GM10266 (cell line): ENCODE data around the gene EDARADD.

Source experiments
- DNase-seq: peaks from one replicate; pipeline ENCODE4 v3.0.0; 2012; ENCODE audit errors: extremely low spot score
- TF ChIP-seq, protein P1 (sequence below): IDR thresholded peaks from 2 replicates; pipeline ENCODE4 v1.5.1; 2012; ENCODE audit warnings: mild to moderate bottlenecking, low read depth; ENCODE audit not compliant: control insufficient read depth, insufficient read depth; ENCODE audit errors: missing control alignments

Gene EDARADD

DNA sequence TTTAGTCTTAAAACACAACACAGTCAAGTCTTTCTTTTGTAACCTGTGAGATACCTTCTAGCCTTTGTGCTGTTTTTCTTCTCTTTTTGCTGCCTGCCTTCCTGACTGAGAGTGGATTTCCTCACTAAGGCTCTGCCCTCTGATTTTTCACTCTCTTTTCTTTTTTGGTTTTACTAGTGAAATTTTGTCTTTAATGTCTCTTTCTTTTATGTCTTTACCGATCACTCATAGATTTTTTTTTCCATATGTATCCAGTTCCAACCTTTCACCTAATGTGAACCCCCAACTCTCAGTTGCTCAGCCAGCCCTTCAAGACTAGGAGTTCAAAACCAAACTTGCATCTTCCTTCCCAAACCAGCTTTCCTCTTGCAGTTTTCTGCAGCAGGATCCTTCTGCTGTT lies 136.2 kb downstream of the EDARADD start:
- no peak for DNase-seq
- TF ChIP-seq, protein P1, sequence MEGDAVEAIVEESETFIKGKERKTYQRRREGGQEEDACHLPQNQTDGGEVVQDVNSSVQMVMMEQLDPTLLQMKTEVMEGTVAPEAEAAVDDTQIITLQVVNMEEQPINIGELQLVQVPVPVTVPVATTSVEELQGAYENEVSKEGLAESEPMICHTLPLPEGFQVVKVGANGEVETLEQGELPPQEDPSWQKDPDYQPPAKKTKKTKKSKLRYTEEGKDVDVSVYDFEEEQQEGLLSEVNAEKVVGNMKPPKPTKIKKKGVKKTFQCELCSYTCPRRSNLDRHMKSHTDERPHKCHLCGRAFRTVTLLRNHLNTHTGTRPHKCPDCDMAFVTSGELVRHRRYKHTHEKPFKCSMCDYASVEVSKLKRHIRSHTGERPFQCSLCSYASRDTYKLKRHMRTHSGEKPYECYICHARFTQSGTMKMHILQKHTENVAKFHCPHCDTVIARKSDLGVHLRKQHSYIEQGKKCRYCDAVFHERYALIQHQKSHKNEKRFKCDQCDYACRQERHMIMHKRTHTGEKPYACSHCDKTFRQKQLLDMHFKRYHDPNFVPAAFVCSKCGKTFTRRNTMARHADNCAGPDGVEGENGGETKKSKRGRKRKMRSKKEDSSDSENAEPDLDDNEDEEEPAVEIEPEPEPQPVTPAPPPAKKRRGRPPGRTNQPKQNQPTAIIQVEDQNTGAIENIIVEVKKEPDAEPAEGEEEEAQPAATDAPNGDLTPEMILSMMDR, result no peak

DNA sequence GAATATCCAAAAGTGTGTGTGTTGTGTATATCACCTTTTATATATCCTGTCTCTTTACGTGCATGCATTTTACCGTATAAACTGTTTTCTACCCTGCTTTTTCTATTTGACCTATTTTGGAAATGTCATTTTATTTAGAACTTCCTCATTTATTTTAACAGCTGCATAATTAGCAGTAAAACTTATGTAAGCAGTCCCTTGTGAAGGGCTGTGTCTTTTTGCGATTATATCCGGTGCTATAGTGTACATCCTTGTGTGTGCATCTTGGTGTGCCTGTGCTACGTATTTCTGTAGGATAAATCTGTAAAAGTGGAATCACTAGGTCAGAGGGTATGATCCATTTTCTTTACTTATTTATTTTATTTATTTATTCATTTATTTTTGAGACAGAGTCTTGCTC lies 136.9 kb downstream of the EDARADD start:
- DNase-seq, result no peak
- TF ChIP-seq, protein P1, result no peak

DNA sequence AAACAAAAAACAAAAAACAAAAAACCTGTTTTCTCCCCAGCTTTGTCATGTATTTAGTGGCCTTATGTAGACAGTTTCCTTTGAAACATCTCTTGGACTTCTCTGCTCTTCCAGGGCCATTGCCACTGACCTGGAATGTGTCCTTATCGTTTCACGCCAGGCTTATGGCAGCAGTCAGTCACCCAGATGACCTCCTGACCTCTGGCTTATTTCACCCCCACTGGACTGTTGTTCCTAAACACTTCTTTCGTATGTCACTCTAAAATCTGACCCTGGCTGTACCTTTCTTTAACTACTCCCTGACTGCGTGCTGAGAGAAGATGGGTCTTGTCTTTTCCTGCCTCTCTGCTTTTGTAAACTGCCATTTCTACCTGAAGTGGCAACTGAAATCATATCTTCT lies 138.8 kb downstream of the EDARADD start:
- TF ChIP-seq, protein P1, result no peak

DNA sequence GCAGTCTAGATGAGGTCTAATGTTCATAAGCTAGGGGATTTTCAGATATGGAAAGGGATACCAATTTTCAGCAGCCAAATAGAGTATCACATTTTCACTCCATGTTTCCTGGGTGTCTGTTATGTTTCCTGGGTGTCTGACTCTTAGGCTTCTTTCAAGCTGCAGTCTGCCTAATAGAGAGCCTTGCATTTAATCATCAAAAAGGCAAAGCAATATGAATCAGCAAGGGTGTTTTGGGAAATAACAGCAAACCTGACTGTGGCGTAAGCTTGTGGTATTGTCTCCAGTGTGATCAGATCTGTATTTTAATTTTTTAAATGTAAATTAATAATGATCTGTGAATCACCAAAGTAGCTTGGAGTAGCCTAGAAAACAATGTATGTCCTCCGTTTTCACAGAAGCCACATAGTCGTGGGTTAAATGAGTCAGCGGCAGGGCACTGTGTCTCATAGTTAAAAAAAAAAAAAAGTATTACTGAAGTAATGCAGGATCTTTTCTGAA lies 140.1 kb downstream of the EDARADD start:
- no peak for DNase-seq
- TF ChIP-seq, protein P1, result no peak

More for the DNA sequence above, 138.8 kb downstream of the EDARADD start:
- no peak for DNase-seq
